D341Med (cell line): ENCODE data around the gene RXRA.
"Not testable (repeated sequence)": the region's sequence is repeated elsewhere in the genome, so short reads cannot be mapped to it uniquely, and the experiment has no call there.

Experiments used
- DNase-seq: peaks from one replicate; pipeline ENCODE4 v3.0.0; 2012; ENCODE audit warnings: low spot score

Gene RXRA

GRCh38 chr9:134293611-134294152 is 32.6 kb upstream of the RXRA start:
- DNase-seq, result no peak

- DNase-seq, result no peak
Measured at GRCh38 chr9:134294153-134295071, 31.8 kb upstream of the RXRA start.

GRCh38 chr9:134295101-134295745 is 31.0 kb upstream of the RXRA start:
- no peak for DNase-seq

- no peak for DNase-seq
Measured at GRCh38 chr9:134295746-134296250, 30.5 kb upstream of the RXRA start.

- DNase-seq, result no peak
Measured at GRCh38 chr9:134296301-134297082, 29.8 kb upstream of the RXRA start.

- DNase-seq, result no peak
Measured at GRCh38 chr9:134297083-134297410, 29.2 kb upstream of the RXRA start.

GRCh38 chr9:134297576-134297975 is 28.7 kb upstream of the RXRA start:
- no peak for DNase-seq

GRCh38 chr9:134298000-134298399 is 28.3 kb upstream of the RXRA start:
- no peak for DNase-seq

- no peak for DNase-seq
Measured at GRCh38 chr9:134299068-134299467, 27.2 kb upstream of the RXRA start.

GRCh38 chr9:134299883-134300282 is 26.4 kb upstream of the RXRA start:
- DNase-seq, result no peak

GRCh38 chr9:134301387-134302129 is 24.7 kb upstream of the RXRA start:
- DNase-seq, result no peak

GRCh38 chr9:134302130-134302817 is 24.0 kb upstream of the RXRA start:
- DNase-seq, result no peak

- no peak for DNase-seq
Measured at GRCh38 chr9:134303601-134304000, 22.7 kb upstream of the RXRA start.

- no peak for DNase-seq
Measured at GRCh38 chr9:134304261-134304660, 22.0 kb upstream of the RXRA start.

GRCh38 chr9:134304690-134305089 is 21.6 kb upstream of the RXRA start:
- no peak for DNase-seq

- no peak for DNase-seq
Measured at GRCh38 chr9:134305533-134305932, 20.7 kb upstream of the RXRA start.

GRCh38 chr9:134306042-134306441 is 20.2 kb upstream of the RXRA start:
- DNase-seq, result not testable (repeated sequence)

- no peak for DNase-seq
Measured at GRCh38 chr9:134306636-134307600, 19.3 kb upstream of the RXRA start.
